Left cardiac atrium (tissue), 4 donors: ENCODE data around the gene IFNE. TPM values are rescaled to one million over a fixed set of nuclear protein-coding genes. Genes with fewer than 3 reads are reported as not detected.

ENCODE experiments used
- ATAC-seq, 2 donors: fragments of 200-7000 bp; cut with Tn5 transposase; one replicate each; pipeline ENCODE4 v1.9.1; 2020; ENCODE audit warnings: mild to moderate bottlenecking in 2 of 2, moderate library complexity in 2 of 2
- DNase-seq: peaks from one replicate; pipeline ENCODE4 v3.0.0-alpha.2; 2020
- intact Hi-C, 2 donors: fragments of 100-400 bp; cut with DNase I; formaldehyde crosslinking; loops; one replicate each; pipeline versions ENCODE4 v1.14.1 to v1.15.1; 2022 to 2023
- long read RNA-seq: library from polyadenylated mRNA; unstranded; transcript quantifications from one replicate; pipeline ENCODE4 v2.0.0, GENCODE V29; 2021
- total RNA-seq, 2 donors: library from RNA; stranded (reverse); fragmentation: NEBNext Ultra II Directional; extraction: Animal tissue kit (Norgen Biotek cat#: 25700); gene quantifications; one replicate each; pipeline ENCODE4 v1.2.1, GENCODE V29; 2021
- donor health status: DM: no; HTN: yes; CAD: no.
- donor health status: DM: no; HTN: yes; CAD: no; lungs with severe emphysema.
- donor health status: DM: yes; HTN: yes; CAD: no.
- donor health status: Dilated cardiomyopathy.

IFNE gene, protein sequence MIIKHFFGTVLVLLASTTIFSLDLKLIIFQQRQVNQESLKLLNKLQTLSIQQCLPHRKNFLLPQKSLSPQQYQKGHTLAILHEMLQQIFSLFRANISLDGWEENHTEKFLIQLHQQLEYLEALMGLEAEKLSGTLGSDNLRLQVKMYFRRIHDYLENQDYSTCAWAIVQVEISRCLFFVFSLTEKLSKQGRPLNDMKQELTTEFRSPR
- total RNA-seq, result not detected
- long read RNA-seq, result 0 reads

DNA sequence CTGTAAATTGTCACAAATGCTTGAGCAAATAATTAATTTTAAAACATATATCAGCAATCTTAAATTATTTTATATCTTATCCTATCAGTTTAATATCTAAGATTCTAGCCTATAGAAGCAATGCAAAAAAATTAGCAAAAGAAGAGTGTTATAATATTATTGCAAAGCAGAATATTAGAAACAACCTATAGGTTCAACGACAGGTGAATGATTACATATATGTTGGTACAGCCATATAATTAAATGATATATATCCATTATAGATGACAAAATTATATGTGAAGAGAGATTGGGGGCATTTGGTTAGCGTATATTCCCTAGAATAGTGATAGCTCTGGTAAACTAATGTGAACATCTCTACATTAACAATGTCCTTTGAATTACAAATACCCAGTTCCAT lies at the start of gene IFNE:
IFNE (minus strand) TSS at position 101 of the 400 bp plus-strand sequence. CDS start 619 bp downstream, outside the sequence.
- ATAC-seq (no peak), DNase-seq (no peak)
- intact Hi-C loops, result no loop called here

DNA sequence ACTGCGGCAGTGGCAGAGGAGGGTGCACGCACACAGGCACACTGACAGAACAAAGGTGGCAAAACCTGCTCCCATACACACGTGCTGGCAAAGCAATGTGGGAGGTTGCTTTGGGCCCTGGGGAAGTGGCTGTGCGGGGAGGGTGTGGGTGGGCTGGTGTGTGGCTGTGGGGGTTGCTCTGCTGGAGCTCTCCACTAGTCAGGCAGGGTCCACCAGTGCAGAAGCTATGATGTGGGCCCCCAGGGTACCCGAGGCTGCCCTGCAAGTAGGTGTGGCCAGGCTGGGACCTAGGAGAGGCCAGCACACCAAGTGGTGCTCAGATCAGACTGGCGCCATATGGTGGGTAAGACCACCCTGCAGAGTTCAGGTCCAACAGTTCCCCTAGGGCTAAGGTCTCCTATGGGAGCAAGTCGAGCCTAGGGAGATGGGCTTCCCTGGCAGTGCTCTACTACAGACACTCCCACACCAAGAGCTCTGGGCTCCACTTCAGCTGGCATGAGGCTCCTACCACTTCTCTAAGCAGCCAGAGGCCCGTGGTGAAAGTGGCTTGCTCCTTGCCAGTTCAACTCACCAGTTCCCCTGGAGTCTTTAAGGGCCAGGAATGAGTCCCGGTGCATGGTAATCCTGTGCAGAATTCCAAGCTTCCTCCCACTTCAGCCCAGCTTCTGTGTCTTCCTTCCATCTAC lies 46.2 kb upstream of the IFNE start:
- ATAC-seq (no peak), DNase-seq (no peak)
- intact Hi-C loops, result no loop called here

DNA sequence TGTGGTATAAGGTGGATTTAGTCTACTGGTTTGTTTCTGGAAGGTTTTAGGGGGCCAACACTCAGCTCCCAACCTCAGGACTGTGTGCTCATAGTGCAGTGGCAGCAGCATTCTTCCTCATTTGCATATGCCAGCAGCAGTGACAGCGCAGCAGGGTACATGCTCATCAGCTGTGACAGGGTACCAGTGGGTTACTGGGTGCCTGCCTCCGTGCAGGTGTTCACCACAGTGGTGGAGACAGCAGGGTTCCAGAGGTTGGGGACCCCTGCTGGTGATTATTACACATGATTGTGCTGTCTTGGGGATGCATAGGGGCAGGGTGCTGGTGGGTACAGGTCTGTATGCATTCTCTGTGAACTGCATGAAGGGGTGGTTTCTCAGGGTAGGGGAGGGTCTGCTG lies 45.5 kb upstream of the IFNE start:
- ATAC-seq (no peak), DNase-seq (no peak)
- intact Hi-C loops, result no loop called here

DNA sequence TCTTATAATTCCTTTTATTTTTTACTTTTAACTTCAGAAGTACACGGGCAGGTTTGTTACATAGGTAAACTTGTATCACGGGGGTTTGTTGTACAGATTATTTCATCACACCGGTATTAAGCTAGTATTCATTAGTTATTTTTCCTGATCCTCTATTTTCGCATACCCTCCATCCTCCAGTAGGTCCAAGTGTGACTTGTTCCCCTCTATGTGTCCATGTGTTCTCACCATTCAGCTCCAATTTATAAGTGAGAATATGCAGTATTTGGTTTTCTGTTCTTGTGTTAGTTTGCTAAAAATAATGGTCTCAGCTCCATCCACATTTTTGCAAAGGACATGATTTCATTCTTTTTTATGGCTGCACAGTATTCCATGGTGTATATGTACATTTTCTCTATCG lies 43.1 kb upstream of the IFNE start:
- ATAC-seq (no peak), DNase-seq (no peak)
- intact Hi-C loops, result no loop called here

DNA sequence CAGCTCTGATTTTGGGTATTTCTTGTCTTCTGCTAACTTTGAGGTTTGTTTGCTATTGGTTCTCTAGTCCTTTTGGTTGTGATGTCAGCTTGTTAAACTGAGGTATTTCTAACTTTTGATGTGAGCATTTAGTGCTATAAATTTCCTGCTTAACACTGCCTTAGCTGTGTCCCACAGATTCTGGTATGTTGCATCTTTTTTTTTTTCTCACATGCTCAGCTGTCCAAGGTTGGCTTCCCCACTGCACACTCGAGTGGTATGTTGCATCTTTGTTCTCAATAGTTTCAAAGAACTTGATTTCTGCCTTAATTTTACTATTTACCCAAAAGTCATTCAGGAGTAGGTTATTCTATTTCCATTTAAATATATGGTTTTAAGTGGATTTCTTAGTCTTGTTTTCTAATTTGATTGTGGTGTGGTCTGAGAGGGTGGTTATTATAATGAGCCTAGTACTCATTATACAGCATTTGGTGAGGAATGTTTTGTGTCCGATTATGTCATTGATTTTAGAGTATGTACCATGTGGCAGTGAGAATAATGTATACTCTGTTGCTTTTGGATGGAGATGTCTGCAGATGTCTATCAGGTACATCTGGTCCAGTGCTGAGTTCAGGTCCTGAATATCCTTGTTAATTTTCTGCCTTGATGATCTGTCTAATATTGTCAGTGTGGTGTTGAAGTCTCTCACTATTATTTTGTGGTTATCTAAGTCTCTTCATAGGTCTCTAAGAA lies 42.2 kb upstream of the IFNE start:
- intact Hi-C loops, result no loop called here
- ATAC-seq, result no peak

DNA sequence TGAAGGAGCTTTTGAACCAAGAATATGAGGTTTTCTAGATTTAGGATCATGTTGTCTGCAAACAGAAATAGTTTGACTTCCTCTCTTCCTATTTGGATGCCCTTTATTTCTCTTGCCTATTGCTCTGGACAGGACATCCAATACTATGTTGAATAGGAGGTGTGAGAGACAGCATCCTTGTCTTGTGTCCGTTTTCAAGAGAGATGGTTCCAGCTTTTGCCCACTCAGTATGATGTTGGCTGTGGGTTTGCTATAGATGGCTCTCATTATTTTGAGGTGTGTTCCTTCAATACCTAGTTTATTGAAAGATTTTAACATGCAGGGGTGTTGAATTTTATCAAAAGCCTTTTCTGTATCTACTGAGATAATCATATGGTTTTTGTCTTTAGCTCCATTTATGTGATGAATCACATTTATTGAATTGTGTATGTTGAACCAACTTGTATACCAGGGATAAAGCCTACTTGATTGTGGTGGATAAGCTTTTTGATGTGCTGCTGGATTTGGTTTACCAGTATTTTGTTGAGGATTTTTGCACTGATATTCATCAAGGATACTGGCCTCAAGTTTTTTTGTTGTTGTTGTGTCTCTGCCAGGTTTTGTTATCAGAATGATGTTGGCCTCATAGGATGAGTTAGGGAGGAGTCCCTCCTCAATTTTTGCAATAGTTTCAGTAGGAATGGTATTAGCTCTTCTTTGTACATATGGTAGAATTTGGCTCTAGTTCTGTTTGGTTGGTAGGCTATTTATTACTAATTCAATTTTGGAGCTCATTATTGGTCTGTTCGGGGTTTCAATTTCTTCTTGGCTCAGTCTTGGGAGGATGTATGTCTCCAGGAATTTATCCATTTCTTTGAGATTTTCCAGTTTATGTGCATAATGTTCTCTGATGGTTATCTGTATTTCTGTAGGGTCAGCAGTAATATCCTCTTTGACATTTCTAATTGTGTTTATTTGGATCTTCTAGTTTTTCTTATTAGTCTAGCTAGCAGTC lies 41.2 kb upstream of the IFNE start:
- intact Hi-C loops, result no loop called here
- no peak for DNase-seq
- ATAC-seq, result no peak

More for the DNA sequence above, 42.2 kb upstream of the IFNE start:
- DNase-seq, result no peak

DNA sequence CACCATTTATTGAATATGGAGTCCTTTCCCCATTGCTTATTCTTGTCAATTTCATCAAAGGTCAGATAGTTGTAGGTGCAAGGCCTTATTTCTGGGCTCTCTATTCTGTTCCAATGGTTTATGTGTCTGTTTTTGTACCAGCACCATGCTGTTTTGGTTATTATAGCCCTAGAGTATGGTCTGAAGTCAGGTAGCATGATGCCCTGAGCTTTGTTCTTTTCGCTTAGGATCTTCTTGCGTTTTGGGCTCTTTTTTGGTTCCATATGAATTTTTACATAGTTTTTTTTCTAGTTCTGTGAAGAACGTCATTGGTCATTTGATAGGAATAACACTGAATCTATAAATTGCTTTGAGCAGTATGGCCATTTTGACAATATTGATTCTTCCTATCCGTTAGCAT lies 40.2 kb upstream of the IFNE start:
- DNase-seq (no peak), ATAC-seq (no peak)
- intact Hi-C loops, result no loop called here

DNA sequence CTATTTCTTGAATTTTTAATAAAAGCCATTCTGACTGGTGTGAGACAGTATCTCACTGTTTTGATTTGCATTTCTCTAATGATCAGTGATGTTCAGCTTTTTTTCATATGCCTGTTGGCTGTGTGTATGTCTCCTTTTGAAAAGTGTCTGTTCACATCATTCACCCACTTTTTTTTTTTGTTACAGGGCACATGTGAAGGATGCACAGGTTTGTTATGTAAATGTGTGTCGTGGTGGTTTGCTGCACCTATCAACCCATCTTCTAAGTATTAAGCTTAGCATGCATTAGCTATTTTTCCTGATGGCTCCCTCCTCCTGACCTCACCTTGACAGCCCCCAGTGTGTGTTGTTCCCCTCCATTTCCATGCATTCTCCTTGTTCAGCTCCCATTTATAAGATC lies 39.3 kb upstream of the IFNE start:
- intact Hi-C loops, result no loop called here
- DNase-seq (no peak), ATAC-seq (no peak)

DNA sequence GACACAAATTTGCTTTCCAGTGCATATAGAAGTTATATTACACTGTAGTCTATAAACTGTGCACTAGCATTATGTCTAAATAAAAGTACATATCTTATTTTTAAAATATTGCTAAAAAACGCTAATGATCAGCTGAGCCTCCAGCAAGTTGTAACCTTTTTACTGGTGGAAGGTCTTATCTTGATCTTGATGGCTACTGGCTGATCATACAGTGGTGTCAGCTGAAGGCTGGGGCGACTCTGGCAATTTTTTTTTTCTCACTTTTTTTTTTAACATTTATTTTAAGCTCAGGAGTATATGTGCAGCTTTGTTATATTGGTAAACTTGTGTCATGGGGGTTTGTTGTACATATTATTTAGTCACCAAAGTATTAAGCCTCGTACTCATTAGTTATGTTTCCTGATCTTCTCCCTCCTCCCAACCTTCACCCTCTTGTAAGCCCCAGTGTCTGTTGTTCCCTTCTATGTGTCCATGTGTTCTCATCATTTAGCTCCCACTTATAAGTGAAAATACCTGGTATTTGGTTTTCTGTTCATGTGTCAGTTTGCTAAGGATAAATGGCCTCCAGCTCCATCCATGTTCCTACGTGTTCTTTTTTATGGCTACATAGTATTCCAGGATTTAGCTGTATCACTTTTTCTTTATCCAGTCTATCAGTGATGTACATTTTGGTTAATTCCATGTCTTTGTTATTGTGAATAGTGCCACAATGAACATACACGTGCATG lies 38.6 kb upstream of the IFNE start:
- intact Hi-C loops, result no loop called here
- no peak for ATAC-seq
- no peak for DNase-seq

DNA sequence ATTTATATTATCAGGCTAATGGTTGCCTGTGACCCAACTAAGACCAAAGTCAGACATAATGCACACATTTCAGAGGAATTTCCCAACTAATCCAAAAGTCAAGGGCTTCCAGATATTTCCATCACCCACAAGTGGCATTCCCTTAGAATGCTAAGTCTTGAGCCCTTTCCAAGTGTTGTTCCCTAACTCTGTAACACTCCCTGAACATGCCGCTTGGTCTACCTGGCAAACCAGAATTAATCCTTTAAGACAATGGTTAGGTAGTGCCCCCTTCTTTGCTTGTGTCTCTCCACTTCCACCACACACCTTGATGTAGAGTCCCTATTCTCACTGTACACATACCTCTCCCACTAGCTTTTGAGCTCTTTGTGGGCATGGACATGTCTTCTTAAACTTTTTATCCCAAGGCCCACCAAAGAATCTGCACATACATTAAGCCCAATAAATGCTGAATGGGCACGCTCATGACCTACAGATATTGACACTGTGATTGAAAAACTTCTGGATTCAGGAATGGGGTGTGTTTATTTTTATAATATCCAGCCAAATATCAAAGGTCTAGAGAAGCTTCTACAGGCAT lies 37.8 kb upstream of the IFNE start:
- intact Hi-C loops, result no loop called here
- DNase-seq (no peak), ATAC-seq (no peak)

DNA sequence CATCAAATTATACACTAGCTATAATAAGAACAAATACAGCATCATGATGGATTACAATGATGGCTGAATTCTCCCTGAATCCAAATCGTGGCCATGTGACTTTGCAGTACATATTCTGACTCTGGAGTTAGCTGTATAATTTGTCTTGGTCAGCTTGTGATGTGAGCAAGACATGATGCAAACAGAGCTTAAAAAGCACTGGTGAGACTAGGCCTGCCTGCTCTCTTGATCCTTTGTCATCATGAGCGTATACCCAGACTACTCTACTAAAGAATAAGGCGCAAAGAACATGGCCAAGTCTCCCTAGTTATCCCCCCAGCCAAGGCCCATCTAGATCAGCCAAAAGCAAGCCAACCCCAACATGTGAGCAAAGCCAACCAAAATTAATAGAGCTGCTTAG lies 34.7 kb upstream of the IFNE start:
- intact Hi-C loops, result no loop called here
- DNase-seq, result no peak
- ATAC-seq, result no peak

DNA sequence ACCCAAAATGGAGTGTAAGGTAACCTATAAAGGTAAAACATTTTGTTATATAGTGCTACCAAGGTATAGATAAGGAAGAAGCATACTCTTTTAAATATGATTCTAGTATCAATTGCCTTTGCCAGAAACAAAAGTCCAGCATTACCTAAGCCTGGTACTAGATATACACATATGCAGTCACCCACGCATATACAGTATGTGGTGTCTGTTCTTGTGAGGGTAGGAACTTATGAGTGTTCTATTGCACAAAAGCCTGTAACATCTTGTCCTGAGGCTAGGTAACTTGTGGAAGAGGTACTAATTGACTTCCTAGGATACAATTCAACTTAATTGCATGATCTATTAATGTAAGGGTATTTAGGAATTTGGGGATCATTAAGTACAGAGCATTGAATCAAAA lies 31.3 kb upstream of the IFNE start:
- ATAC-seq (no peak), DNase-seq (no peak)
- intact Hi-C loops, result no loop called here

DNA sequence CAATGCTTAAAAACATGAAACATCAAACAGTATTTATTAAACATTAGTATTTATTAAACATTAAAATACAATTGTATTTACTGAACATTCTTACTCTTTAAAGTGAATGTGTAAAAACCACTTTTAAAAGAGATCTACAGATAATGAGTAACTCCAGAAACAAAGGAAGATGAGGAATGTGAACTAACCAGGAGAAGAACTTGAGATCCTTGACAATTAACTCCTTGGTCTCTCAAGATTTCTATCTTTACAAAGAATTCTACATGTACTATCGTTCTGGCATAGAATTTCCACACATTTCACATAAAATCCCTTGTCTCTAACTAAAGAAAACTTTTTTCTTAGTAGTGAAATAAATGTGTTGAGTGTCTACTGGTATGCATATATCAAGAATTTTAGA lies 28.7 kb upstream of the IFNE start:
- DNase-seq (no peak), ATAC-seq (no peak)

DNA sequence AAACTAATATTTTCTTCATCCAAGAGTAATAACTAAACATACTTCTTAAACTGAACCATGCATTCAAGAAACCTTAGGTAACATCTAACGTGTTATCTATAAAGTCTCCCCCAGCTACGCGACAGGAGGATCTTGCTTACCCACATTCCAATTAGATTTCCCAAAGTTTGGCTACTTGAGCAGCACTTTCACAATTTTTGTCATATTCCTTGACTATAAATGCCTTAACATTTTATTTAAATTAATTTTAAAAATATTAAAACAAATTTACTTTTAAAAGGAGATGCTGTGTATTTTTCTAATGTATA lies 25.3 kb upstream of the IFNE start:
- DNase-seq, result no peak
- no peak for ATAC-seq
- intact Hi-C loops, result no loop called here

More for the DNA sequence above, 28.7 kb upstream of the IFNE start:
- intact Hi-C loops, result no loop called here

DNA sequence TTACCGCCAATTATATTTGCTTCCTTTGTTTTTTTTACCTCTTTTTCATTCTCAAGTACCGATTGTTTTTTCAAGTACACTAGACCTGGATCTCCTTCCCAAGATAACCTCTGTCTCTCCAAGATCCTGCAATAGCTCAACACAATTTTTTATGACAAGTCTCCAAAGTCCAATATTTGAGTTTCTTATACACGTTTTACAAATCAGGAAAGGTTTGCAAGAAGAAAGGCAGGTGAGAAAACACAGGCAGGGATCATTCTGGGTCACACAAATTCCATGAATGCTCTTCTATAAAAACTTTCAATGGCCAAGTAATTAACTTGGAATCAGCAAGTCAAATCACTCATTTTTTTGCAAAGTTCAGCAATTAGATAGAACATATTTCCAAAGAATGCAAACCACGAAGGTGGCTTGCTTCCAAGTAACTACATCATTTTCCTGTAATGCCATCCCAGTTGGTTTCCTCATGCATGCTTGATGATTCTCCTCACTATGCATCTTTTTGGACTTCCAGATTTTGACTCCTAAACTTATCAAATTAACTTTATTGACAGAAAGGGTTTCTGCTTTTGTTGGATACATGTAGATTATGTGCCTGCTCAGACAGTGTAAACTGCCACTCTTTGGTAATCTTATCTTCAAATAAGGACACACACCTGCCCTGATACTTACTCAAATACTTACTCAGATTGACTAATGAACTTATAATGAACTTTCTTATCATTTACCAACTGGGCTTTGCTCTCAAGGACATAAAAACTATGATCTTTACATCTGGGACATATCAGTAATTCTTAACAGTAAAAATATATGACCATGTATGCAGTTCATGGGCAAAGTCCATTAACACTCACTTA lies 24.7 kb upstream of the IFNE start:
- ATAC-seq (peak in 1 of 2 donors; percentile 62), DNase-seq (no peak)
- intact Hi-C loops, result no loop called here

DNA sequence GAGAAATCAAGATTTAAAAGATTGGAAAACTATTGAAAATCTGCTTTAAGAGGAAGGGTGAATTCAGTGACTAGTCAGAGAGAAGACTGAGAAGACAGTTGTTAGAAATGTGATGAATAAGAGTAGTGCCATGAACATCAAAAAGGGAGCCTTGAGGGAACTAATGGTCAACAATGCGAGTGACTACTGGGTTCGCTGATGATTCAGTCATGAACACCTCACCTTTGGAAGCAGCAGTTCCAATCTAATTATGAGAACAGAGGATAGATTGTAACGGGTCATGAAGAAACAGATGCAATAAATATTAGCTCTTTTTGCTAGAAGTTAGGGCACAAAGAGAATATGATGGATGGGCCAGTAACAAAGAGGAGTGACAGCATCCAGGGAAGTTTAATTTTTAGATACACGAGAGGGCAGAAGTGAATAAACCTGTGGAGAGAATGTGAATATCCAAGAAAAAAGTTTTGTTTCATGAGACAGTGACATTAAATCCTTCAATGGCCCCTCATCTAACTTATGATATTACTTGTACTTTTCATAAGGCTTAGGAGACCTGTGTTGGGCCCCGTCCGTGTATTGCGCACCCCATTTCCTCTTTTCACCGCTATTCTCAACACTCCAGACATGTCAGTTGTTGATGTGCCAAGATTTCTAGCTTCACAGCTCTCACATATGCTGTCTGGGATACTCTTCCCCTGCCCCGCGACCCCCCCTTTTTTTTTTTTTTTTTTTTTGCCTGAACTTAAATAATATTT lies 23.5 kb upstream of the IFNE start:
- ATAC-seq (peak in 1 of 2 donors; percentile 31), DNase-seq (no peak)
- intact Hi-C loops, result no loop called here

DNA sequence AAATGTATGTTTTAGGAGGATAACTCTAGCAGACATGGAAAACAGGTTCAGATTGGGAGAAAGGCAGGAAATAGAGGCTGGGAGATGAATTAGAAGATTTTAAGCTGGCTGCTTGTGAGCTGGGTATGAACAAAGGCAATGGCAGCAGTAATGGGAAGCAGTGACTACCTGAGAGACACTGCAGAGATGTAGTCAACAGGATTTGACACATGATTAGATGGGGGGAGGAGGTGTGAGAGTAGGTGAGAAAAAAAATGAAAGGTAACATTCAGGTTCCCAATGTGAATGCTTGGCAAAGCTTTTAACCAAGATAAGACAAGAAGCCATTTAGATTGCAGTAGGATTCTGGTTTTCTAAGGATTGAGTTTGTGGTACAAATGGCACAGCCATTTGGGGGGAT lies 22.8 kb upstream of the IFNE start:
- peak in 1 of 2 donors; percentile 53 for ATAC-seq
- intact Hi-C loops, result no loop called here

More for the DNA sequence above, 22.8 kb upstream of the IFNE start:
- DNase-seq, result no peak
